ENCODE data around the gene LACTBL1. TPM values are rescaled to one million over a fixed set of nuclear protein-coding genes. Genes with fewer than 3 reads are reported as not detected.
"Not testable (repeated sequence)": the region's sequence is repeated elsewhere in the genome, so short reads cannot be mapped to it uniquely, and the experiment has no call there.

The LACTBL1 gene
- total RNA-seq, 1 experiment from 2014 or later, result not detected

GRCh38 chr1:22945171-22945570 lies 27.5 kb downstream of the LACTBL1 start:
- not testable (repeated sequence) for DNase-seq (ENCODE audit: low read depth)

- no peak for DNase-seq (ENCODE audit: low read depth)
These were observed 28.2 kb downstream of the LACTBL1 start for GRCh38 chr1:22944346-22945055.

- no peak for DNase-seq (ENCODE audit: low read depth)
These were observed 31.4 kb downstream of the LACTBL1 start for GRCh38 chr1:22941257-22941656.

DNA sequence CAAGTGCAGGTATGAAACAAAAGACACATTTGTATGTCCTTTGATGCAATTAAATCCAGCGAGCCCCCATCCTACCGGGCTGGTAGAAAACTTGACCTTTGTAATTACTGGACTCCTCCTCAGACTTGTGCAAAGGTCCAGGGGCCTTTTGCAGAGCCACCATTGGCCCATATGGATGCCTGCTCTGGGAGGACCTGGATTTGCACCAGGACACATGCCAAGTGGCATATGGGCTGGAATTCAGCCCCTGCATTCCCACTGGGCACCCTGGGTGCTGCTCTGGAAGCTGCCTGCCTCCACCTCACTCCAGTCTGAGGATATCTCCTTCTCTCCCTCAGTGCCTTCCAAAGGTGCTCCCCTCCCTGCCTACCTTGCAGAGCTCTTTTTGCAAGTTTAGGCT lies 36.0 kb downstream of the LACTBL1 start:
- DNase-seq (ENCODE audit: low read depth), result no peak

- DNase-seq (ENCODE audit: low read depth), result no peak
These were observed 37.2 kb downstream of the LACTBL1 start for GRCh38 chr1:22935433-22935832.

GRCh38 chr1:22932803-22933470 lies 39.7 kb downstream of the LACTBL1 start:
- DNase-seq (ENCODE audit: low read depth), result no peak

DNA sequence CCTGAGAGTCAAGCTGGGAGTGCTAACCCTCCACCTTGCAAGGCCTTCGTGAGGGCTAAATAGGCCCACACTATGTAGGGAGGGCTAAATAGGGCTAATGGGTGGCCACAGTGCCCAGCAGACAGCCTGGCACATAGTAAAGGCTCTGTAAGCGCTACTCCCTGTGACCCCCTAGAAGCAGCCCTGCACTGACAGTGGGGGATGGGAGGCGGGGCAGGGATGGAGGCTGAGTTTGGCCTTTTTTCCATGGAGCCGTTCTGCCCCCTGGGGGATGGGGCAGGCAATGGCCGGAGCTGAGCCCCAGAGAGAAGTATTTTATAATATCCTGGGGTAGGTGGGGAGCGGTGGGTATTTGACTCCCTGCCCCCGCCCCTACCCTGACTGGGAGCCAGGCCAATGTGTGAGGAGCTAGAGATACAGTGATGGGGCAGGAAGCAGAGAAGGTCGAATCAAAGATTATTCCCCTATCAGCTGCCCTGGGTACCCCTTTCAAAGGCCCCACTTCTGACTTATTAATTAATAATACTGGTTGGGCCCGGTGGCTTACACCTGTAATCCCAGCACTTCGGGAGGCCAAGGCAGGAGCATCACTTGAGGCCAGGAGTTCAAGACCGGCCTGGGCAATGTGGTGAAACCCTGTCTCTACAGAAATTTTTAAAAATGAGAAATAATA lies 42.3 kb downstream of the LACTBL1 start:
- DNase-seq (ENCODE audit: low read depth), result peak; percentile 21

GRCh38 chr1:22925111-22925510 lies 47.6 kb downstream of the LACTBL1 start:
- DNase-seq (ENCODE audit: low read depth), result no peak

DNA sequence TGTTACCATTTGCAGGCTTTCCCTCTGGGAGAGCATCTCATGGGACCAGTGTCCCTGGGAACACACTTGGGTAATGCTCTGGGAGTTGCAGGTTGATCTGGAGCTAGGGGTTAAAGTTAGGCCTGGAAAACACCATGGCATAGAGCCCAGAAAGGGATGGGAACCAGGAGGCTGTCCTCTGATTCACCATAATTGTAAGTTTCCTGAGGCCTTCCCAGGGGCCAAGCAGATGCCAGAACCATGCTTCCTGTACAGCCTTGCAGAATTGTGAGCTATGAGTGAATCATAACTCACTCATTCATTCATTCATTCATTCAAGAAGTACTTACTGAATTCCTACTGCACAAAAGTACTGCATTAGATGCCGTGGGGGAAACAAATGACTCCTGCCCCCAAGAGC lies 50.0 kb downstream of the LACTBL1 start:
- peak; percentile 5 for DNase-seq (ENCODE audit: low read depth)

DNA sequence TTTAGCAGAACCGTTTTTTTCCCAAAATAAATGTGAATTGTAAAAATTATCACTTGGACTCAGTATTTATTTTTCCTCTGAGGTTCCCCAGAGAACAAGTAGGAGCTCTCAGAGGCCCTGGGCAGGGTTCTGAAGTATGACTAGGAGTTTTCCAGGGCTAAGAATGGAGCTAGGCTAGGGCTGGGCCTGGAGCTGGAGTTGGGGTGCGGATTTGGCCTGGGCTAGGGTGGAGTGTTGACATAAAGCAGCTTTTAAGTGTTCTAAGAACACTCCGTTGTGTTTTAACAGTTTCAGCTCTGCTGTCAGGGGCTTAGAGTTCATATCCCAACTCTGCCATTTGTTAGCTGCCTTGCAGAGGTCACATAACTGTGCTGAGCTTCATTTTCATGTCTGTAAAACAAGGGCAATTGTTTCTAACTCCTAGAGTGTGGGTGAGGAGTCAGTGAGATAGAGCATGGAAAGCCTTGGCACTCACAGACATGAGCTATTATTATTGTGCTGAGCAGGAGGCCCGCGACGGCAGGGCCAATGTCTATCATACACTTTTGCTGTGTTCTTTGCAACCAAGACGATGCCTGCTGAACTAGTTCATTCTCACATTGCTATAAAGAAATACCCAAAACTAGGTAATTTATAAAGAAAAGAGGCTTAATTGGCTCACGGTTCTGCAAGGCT lies 51.1 kb downstream of the LACTBL1 start:
- no peak for DNase-seq (ENCODE audit: low read depth)

DNA sequence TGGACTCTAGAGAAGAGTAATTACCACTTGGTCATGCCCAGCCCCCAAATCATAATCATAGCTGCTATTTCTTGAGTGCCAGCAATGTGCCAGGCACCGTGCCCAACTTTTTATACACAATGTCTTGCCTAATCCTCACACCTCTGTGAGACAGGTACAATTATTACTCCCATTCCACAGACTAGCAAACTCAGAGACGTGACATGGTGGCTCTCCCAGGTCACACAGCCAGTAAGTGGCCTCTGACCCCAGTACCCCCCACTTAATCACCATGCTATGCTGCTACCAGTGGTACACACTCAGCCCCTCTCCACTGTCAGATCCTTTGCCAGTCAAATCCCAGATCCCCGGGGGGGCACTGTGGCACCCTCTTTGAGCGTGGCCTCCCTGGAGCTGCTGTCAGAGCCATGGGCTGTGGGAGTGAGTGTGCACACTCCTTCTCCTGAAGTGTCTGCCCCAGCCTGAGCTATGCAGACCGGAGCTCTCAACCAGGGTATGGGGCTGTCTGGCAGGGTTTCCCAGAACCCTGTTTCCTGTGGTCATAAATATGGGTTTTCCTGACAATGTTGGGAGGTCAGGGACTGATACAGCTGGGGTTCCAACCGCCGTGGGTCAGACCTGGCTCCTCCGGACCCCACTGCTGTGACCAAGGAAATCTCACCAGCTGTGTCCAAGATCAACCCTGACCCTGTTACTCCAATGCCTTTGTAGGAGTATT lies 51.8 kb downstream of the LACTBL1 start:
- no peak for DNase-seq (ENCODE audit: low read depth)

GRCh38 chr1:22920026-22920733 lies 52.5 kb downstream of the LACTBL1 start:
- DNase-seq (ENCODE audit: low read depth), result no peak

DNA sequence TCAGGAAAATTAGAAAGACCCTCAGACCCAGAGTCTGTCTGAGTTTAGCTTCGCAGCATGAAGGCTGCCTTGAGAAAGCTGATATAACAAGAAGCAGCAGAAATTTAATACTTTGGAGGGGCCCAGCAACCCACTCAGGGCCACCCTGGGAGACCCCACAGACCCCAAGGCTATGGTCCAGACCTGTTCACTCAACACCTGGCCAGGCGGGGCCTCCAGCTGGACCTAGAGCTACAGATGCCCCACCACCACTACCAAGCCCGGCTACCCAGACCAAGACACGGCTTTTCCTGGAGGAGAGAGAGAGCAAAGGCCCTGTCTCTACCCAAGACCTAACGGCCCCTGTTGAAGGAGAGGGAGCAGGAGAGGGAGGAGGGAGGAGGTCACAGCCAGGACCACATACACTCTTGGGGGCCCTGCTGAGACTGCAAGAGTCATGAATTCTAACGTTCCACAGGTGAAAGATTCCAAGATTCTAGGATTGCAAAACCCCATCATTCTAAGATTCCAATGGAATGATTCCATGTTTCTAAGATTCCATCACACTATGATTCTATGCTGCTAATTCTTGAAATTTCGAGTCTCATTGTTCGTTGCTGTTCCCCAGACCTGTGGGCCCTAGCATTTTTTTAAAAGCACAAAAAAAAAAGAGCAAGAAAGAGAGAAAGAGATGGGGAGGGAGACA lies 53.2 kb downstream of the LACTBL1 start:
- DNase-seq (ENCODE audit: low read depth), result no peak

- no peak for DNase-seq (ENCODE audit: low read depth)
These were observed 54.0 kb downstream of the LACTBL1 start for GRCh38 chr1:22918644-22919043.

DNA sequence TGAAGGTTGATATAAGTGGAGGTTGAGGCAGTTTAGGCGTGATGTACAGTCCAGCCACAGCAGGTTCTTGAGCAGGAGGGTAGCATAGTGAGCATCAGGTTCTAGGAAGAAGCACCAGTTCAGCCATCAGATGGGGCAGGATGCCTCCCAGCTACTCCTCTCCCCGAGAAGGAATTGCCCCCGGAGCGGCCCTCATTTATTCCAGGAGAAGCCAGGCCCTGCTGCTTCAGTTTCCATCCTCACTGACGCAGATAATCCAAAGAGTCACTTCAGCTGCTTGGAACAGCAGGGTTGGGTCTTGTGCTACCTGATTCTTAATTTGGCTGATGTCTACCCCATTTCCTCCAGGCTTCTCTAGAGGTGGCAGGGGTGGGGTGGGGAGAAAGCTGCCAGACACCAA lies 54.7 kb downstream of the LACTBL1 start:
- DNase-seq (ENCODE audit: low read depth), result no peak

DNA sequence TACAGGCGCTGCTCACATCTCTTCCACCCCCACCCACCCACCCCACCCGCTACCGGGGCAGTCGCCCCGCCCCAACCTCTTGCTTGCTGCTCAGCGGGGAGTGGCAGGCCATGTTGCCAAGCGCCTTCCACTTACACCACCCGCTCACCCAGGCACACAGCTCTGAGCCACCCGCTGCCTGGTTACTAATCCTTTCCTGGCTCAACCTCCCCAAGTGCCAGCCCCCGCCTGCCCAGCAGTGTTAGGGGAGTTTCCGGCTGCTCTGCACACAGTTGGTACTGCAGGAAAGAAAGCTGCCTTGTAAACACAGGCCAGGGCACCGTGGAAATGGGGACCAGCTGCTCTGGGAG lies 56.2 kb downstream of the LACTBL1 start:
- no peak for DNase-seq (ENCODE audit: low read depth)

DNA sequence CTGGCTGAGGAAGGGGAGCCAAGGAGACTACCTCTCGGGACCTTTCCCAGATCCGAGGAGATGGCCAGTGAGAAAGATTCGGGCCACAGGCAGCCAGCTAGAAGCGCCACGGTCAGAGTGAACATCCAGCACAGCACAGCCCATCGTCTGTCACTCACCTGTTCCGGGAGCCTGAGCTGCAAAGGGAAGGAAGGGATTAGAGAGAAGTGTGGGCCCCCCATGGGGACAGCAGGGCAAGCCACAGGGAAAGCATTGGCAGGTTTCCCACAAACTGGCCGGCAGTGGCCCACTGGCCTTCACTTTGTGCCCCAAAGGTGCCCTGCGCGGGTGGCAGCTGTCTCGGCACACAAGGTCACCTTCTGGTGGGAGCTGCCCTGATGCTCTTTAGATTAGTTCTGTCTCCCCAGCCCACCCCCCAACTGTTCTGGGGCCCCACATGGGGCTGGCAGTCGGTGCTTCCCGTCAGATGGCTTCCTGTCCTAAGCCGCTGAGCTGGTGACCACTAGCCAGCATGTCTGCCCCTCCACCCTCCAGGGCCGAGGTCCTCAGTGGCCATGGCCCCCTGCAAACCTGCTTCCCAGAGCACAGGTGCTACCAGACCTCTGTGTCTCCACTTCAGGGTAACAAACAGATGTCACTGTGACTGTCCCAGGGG lies 56.7 kb downstream of the LACTBL1 start:
- no peak for DNase-seq (ENCODE audit: low read depth)

DNA sequence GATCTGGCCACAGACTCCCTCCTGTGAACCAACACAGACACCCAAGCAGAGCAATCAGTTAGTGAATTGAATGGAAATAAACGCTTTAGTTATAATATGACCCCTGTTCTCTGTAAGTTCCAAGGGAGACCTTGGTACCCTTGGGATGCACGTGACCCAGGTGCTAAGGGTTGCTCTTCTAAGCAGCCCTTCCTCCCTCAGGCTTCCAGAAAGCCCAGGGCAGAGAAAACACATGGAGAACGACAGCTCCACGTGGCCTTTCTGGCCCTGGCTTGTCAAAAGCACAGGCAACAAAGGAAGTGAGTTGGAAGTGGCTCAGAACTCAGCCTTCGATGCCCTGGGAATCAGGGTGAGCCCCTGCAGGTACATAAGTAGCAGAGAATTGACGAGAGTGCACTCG lies 57.4 kb downstream of the LACTBL1 start:
- DNase-seq (ENCODE audit: low read depth), result no peak

GRCh38 chr1:22914633-22915217 lies 57.9 kb downstream of the LACTBL1 start:
- no peak for DNase-seq (ENCODE audit: low read depth)

DNA sequence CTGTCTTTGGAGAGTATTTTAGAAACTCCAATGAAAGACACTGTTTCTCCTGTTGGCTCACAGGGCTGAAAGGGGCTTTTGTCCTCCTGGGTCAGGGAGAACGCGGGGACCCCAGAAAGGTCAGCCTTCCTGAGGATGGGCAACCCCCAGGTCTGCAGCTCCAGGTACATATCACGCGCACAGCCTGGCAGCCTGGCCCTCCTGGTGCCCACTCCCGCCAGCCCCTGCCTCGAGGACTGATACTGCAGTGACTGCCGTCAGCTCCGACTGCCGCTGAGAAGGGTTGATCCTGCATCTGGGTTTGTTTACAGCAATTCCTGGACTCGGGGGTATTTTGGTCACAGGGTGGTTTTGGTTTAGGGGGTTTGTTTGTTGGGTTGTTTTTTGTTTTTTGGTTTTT lies 58.5 kb downstream of the LACTBL1 start:
- no peak for DNase-seq (ENCODE audit: low read depth)
